ENCODE measurements around the gene GNL2.

The GNL2 gene

DNA sequence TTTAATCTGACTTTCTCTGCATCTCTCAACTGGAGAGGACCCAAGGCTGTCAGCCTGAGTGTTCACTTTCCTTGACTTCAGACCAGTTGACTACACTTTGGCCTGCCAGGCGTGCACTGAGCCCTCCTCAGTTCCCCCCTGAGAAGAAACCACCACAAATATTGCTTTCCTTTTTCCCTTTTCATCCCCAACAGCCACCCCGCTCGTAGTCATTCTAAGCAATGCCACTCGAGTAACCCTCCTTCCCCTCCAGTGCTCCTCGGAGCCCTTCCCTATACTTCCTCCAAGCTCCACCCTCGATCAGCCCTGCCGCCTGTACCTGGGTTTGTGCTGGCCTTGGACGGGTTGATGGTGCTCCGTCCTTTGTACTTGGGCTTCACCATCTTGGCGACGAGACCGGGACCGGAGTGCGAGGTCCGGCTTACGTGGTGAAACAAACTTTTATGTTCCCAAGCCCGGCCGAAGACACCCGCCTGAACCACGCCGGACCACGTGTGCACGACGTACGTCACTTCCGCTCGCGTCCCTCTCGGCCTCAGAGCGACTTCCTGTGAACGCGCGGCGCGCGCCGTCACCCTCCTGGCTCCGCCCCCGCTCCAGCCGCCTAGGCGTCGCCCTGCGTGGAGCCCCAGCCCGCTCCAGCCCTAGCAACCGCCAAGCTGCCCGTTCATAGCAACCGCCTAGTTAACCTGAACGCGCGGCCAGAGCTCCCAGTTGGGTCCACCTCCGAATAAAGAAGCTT lies at the start of gene GNL2:
GNL2 (minus strand) TSS at position 498 of the 742 bp plus-strand sequence; CDS start at position 383, 115 bp downstream.
- peak; percentile 93 for DNase-seq (ENCODE audit: low read depth)

DNA sequence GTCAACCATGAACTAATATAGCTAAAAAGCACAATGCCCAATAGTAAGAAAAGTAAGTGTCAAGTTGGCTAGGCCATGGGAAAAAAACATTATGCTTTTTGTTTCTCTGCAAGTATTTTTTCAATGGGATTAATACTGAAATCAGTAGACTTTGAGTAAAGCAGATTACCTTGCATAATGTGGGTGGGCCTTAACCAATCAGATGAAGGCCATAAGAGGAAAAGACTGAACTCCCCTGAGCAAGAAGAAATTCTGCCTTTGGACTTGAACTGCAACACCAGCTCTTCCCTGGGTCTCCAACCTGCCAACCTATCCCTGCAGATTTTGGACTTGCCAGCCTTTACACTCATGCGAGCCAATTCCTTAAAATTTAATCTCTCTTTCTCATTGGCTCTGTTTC lies 45.3 kb upstream of the GNL2 start:
- DNase-seq (ENCODE audit: low read depth): no peak

- DNase-seq (ENCODE audit: low read depth): no peak
Measured at GRCh38 chr1:37636435-37636834, 40.7 kb upstream of the GNL2 start.

DNA sequence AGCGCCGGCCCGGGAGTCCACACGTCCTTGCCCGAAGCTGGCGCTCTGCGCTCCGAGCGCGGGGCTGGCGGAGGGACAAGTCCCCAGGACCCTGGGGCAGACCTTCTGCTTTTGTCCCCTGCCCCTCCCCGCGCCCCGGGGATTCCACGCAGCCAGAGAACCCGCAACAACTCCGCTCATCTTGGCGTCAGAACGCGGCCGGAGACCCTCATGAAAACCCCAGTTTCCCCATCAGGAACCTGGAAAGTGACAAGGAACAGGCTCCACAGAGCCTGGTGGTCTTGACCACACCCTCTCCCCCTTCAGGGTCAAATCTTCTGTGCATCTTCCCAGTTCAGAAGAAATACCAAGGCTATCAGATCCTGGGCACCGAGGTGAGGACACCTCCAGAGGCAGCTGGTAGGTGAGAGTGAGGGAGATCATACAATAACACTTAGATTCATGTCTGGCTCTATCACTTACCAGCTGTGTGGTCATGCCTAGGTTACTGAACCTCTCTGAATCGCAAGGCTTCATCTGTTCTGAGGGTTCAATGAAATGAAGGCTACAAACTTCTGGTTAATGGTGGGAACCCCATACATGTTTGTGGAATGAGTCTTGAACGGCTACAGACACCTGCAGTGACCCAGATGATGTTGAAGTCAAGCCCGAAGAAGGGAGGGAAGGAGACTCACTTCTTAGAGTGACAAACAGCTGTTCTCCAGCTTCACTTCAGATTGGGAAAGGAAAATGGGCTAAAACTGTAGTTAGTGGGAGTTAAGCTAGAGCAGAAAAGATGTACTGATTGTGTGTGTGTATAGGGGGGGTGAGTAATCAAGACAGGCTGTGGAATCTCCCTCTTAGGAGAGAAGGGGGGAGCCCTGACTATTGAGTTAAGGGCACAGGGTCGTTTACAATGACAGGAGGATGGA lies 39.5 kb upstream of the GNL2 start:
- no peak for DNase-seq (ENCODE audit: low read depth)

DNA sequence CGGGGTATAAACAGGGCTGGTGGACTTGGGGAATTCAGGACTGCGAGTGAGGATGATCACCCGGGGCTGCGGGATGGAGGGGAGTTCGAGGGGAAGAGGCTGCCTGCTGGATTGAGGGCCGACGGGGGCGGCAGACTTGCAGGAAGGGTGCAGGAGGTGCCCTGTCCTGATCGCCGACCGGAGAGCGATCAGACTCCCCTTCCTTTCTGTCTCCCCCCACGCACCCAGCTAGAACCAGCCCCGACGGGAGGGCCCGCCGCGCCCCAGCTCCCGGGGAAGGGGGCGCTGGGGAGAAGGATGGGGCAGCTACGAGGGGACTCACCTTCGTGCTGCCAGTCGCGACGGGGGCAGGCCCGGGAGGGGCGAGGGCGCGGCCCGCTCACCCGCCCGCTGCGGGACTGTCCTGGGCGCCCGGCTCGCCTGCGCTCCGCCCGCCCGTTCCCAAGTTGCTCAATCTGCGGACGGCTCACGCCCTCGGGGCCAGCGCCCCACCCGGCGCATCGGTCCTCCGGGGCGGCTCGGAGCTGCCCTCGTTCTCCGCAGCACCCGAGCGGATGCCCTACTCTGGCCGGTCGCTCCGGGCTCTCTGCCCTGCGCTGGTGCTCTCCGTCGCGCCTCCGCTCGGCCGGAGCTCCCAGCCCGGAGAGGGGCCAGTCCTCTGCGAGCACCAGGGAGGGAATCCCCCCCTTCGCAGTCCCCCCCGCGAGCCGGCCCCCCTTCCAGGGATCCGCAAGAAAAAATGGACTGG lies 38.7 kb upstream of the GNL2 start, which contains the start of gene RSPO1:
RSPO1 (minus strand) TSS at position 649 of the 748 bp plus-strand sequence. CDS start 5,231 bp downstream, outside the sequence.
- no peak for DNase-seq (ENCODE audit: low read depth)

DNA sequence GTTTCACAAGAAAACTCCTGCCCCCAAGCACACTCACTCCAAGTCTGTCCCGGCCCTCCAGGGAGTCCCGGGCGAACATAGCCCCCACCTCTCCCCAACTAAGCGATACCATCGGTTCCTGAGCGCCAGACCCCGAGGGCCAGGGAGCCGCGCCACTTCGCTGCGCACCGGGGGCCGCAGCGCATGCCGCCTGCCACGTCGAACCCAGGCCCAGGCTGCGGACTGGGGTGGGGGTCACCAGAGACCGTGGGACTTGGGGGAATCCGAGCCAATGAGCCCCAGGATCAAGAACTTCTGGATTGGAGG lies 38.2 kb upstream of the GNL2 start:
- no peak for DNase-seq (ENCODE audit: low read depth)

DNA sequence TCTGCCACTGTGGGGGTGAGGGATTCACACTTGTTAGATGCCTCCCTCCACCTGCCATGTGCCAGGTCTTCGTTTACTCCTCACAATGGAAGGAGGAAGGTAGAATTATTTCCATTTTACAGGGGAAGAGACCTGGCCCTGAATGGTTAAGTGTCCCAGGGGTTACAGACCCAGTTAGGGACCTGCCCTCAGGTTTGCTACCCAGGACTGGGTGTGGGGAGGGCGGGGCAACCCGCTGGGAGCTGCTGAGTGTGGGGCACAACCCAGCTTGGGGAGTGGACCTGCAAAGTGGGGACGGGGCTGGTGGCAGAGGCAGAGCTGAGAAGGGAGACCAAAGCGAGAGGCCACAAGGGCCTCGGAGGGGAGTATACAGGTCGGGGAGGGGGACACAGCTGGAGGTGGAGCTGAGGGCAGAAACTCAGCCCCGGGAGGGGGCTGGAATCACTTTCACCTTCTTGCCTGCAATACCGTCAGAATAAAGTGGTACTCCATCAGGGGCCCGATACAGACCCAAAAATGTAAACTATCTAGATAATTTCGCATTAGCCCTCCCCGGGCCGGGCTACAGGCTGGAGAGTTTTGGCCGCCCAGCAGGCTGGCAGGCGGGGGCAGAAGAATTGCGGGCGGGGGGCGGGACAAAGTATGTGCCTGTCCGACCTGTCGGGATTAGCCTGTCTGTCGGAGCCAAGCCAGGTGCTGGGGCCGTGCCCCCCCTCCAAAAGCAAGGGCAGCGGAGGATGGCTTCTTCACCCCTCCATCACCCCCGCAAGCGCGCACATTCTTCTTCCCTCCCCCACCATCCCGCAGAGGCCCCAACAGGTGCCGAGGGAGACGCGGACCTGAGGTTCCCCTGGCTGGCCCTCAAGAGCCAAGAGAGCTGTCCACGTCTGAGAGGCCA lies 37.6 kb upstream of the GNL2 start:
- no peak for DNase-seq (ENCODE audit: low read depth)

DNA sequence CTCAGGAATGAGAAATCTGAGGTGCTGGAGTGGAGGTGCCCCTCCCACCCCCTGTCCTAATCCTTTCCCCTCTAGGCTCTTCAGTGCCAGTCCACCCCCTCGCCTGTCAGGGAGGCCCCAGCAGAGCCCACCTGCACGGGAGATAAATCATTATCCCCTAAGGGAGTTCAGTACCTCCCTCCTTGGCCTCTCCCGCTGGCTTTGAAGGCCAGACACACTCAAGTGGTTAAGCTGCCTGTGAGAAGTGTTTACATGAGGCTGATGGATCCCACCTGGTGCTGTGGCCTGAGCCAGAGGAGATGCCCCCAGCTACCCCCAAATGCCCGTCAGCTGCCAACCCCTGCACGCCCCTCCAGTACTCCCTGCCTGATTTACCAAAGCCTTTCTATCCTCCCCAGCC lies 35.3 kb upstream of the GNL2 start:
- DNase-seq (ENCODE audit: low read depth): no peak

- DNase-seq (ENCODE audit: low read depth): no peak
Measured at GRCh38 chr1:37630426-37631028, 34.8 kb upstream of the GNL2 start.

DNA sequence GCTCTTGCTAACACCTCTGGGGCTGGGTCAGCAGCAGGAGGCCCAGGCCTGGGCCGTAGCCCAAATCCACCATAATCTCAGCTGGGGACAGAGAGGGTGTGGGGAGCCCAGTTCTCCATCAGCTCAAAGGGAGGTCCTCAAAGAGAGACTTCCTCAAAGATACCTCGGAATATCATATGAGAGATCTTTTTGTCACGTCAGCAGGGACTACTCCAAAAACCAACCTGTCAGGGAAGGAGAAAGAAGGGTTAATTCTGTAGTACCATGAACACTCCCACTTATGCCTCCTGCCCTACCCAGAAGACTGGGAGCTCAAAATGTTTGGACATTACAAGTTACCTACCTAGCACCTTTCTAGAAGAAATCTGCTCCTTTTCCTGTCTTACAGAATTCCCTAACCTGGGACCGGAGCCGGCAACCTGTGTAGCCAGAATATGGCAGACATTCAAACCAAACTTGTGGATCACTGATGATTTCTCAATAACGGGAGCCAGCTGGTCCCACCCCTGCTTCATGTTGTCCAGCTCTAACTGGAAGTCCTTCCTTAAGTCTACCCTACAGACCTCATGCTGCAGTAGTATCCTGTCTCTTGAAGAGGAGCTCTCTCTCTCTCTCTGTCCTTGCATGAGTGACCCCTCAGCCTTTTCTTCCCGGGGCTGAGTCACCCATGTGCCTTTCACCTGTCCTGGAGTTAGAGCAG lies 34.1 kb upstream of the GNL2 start:
- DNase-seq (ENCODE audit: low read depth): no peak

GRCh38 chr1:37629008-37629407 lies 33.3 kb upstream of the GNL2 start:
- no peak for DNase-seq (ENCODE audit: low read depth)

DNA sequence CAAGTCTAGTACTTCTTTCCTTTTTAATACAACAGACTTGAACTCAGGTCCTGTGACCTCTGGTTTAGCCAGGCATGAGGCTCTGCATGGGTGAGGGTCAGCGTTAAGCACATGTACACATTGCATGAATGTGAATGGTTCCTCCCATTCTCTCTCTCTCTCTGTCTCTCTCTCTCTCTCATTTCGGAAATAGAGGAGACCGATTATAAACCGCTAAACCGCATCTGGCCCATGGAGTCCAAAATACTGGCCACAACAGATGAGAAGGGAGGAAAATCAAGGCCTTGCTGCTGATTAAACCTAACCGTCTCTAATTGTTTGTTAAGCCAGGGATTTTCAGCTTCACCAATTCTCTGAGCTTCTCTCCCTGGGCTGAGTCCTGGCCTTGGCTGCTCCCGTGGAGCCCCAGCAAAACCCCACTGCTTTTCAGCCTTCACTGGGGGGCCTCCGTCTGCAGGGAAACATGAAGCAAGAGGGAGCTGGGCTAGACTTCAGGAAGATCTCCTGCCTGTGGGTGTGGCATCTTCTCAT lies 32.4 kb upstream of the GNL2 start:
- no peak for DNase-seq (ENCODE audit: low read depth)

GRCh38 chr1:37622131-37622530 lies 26.4 kb upstream of the GNL2 start:
- DNase-seq (ENCODE audit: low read depth): no peak

DNA sequence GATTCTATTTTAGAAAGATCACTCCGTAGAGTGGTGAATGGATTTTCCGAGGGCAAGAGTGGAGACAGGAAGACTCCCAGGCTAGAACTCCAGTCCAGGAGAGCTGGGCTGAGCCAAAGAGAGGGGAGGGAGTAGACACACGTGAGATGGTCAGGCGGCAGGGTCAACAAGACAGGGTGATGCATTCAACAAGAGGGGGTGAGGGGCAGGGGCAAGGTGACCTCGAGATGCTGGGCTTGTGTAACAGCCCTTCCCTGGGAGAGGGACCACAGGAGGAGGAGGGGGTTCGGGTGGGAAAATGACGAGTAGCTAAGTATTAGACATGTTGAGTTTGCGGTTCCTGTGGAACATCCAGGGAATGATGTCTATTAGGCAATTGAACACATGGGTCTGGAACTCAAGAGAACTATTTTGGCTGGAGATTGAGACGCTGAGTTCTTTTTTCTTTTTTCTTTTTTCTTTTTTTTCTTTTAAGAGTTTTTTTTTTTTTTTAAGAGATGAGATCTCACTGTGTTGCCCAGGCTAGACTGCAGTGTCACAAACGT lies 25.7 kb upstream of the GNL2 start:
- DNase-seq (ENCODE audit: low read depth): no peak

DNA sequence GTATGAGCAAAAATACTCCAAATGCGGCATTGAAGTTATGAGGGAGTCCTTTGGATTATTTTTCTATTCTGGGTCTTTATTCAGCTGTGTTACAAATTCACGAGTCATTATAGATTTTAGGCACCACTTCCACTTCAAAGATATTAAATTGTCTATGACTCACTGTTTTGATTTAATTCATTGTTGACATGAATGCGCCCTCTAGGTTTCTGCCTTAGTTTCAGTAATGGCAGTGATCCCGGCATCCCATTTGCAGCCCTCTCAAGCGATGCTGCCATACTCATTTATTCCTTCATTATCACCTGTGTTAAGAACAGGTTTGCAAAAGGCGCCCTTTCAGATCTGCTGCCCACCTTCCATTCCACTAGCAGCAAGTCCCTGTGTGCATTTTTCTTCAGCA lies 25.0 kb upstream of the GNL2 start:
- no peak for DNase-seq (ENCODE audit: low read depth)

DNA sequence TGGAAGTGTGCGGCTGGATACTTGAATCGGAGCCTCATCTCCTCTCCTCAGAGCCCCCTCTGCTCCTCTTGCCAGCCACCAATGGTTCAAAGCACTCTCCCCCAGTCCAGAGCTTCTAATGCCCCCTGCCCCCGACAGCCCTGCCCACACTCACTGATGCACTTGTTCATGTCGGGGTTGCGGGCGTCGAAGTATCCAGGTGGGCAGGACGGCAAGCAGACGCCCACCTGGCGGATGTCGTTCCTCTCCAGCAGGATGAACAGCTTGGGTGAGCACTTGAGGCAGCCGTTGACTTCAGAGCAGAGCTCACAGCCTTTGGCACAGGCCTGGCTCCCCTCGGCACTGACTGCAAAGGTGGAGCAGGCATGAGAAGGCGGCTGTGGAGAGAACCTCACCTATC lies 20.6 kb upstream of the GNL2 start:
- DNase-seq (ENCODE audit: low read depth): no peak

- DNase-seq (ENCODE audit: low read depth): no peak
Measured at GRCh38 chr1:37614105-37614504, 18.4 kb upstream of the GNL2 start.

GRCh38 chr1:37612186-37612585 lies 16.4 kb upstream of the GNL2 start:
- no peak for DNase-seq (ENCODE audit: low read depth)

GRCh38 chr1:37609994-37610393 lies 14.3 kb upstream of the GNL2 start:
- DNase-seq (ENCODE audit: low read depth): no peak

GRCh38 chr1:37609002-37609401 lies 13.3 kb upstream of the GNL2 start:
- no peak for DNase-seq (ENCODE audit: low read depth)

Measured in stimulated activated CD8-positive, alpha-beta memory T cell treated with anti-CD3 and anti-CD28 coated beads, Interleukin-12 subunit alpha, Interleukin-12 subunit beta, amount 100 ng/mL, for 1 hour (primary cell).